ENCODE measurements around the gene NET1. TPM values are rescaled to one million over a fixed set of nuclear protein-coding genes. Genes with fewer than 3 reads are reported as not detected.

Gene NET1
- total and polyA plus RNA-seq, 12 donors, result 6.0 to 22.6 (median 16.7) TPM

- no peaks in the 10 kb centered on the region for H3K36me3 ChIP-seq
- H3K4me1 ChIP-seq, result no peaks in the 10 kb centered on the region
- no peak overlapping the region for H3K27ac ChIP-seq
- DNase-seq, result no peak
- ATAC-seq, result no peak
- no peaks in the 10 kb centered on the region for H3K9me3 ChIP-seq
- no peak overlapping the region for H3K4me3 ChIP-seq
- intact Hi-C loops (cut with DNase I), result no loop called here
- TF ChIP-seq CTCF (IDR thresholded peaks at IDR 0.05), result no peak
- H3K27me3 ChIP-seq, result no peaks in the 10 kb centered on the region
- 83% methylated on average over 13 of the region's 13 CpGs for WGBS, 2 donors
Measured at GRCh38 chr10:5476918-5477525, 64.7 kb downstream of the NET1 start.

- DNase-seq, result no peak
- no peaks in the 10 kb centered on the region for H3K4me1 ChIP-seq
- H3K36me3 ChIP-seq, result no peaks in the 10 kb centered on the region
- intact Hi-C loops (cut with DNase I), result no loop called here
- ATAC-seq, result no peak
- no peak for TF ChIP-seq CTCF (IDR thresholded peaks at IDR 0.05)
- H3K9me3 ChIP-seq, result no peaks in the 10 kb centered on the region
- 95 to 96% methylated on average over 11 of the region's 11 CpGs for WGBS, 2 donors
- H3K27ac ChIP-seq, result no peak overlapping the region
- H3K4me3 ChIP-seq, result no peak overlapping the region
- no peaks in the 10 kb centered on the region for H3K27me3 ChIP-seq
Measured at GRCh38 chr10:5477948-5478693, 65.8 kb downstream of the NET1 start.

GRCh38 chr10:5478694-5479305 is 66.4 kb downstream of the NET1 start:
- Histone ChIP-seq H3K27ac (no peak overlapping the region), H3K36me3 (no peaks in the 10 kb centered on the region), H3K9me3 (no peaks in the 10 kb centered on the region), H3K4me1 (no peaks in the 10 kb centered on the region), H3K4me3 (no peak overlapping the region), H3K27me3 (no peaks in the 10 kb centered on the region)
- intact Hi-C loops (cut with DNase I), result no loop called here
- TF ChIP-seq CTCF (IDR thresholded peaks at IDR 0.05), result no peak
- WGBS, 2 donors, result 90 to 91% methylated on average over 18 of the region's 18 CpGs
- DNase-seq (no peak), ATAC-seq (no peak)

- TF ChIP-seq CTCF (IDR thresholded peaks at IDR 0.05), result no peak
- DNase-seq (no peak), ATAC-seq (peak in 1 of 8 donors; percentile 42)
- intact Hi-C loops (cut with DNase I), result no loop called here
- Histone ChIP-seq H3K36me3 (no peaks in the 10 kb centered on the region), H3K4me1 (no peaks in the 10 kb centered on the region), H3K9me3 (peaks cover 0 to 3% (median 0%) of the 10 kb centered on the region in 11 donors), H3K4me3 (no peak overlapping the region), H3K27ac (no peak overlapping the region), H3K27me3 (no peaks in the 10 kb centered on the region)
- WGBS, 2 donors, result 79 to 86% methylated on average over 14 of the region's 14 CpGs
Measured at GRCh38 chr10:5479481-5480161, 67.3 kb downstream of the NET1 start.

Data from heart right ventricle (tissue), 16 donors.